ENCODE results near the gene NMD3. TPM values are rescaled to one million over a fixed set of nuclear protein-coding genes. Genes with fewer than 3 reads are reported as not detected.

NMD3 gene
- total RNA-seq, 1 donor from 2014 or later, result 72.2 TPM

GRCh38 chr3:161284989-161285388, 63.9 kb downstream of the NMD3 start:
- DNase-seq, result no peak

GRCh38 chr3:161289174-161289573, 68.1 kb downstream of the NMD3 start:
- no peak for DNase-seq

GRCh38 chr3:161291191-161291901, 70.2 kb downstream of the NMD3 start:
- no peak for DNase-seq

DNA sequence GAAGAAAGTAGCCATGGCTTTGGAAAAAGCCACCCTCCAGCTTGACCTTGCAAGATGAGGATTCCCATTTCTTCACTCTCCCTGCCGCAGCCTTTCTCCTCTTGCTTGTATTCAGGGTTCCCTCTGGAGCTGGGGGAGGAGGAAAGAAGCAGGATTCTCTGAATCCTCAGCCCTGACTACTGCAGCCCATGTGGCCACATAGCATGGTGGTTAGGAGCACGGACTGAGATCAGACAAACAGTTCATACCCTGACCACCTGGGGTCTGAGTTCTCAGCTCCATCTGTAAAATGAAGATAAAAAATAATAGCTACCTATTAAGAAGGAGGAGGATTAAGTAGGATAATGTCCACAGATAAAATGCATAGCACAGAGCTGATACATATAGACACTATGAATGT, 72.3 kb downstream of the NMD3 start:
- DNase-seq, result no peak

DNA sequence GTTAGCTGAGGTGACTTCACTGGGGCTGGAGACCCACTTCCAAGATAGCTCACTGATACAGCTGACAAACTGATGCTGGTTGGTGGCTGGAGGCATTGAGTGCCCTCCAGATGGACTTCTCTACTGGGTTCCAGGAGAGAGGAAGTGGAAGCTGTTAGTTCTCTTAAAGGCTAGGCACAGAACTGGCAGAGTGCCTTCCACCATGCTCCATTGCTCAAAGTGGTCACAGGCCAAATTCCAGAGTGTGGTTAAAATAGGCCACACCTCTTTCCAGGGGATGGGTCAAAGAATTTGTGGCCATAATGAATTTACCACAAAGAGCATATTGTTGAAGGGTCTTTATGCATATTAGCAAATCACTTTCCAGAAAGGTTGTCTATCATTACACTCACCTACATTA, 74.2 kb downstream of the NMD3 start:
- DNase-seq, result no peak

DNA sequence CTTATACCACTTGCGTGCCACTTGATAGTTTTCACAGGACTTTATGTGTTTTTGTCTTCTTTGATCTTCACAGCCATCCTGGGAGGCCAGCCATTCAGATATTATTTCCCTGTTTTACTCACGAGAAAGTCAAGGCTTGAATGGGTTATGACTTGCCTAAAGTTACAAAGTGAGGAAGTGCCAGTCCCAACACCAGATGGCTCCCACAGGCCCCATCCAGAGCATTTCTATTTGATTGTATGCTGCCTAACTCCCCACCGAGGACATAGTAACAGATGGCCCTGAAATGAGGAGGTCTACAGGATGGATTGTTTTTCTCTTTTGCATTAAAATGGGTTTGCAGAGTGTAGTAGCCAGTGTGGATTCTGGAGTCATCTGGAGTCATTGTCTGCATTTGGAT, 75.7 kb downstream of the NMD3 start:
- DNase-seq, result no peak

Small RNA genes lying within 50 kb of the gene (small RNA-seq; reads per million reads assigned to genes)
- gene AC108738.1, result not detected

Other genes starting within 250 kb of the NMD3 start
- gene B3GALNT1, start 116.0 kb upstream of the NMD3 start, total RNA-seq, result 133 TPM
- gene SPTSSB, start 150.2 kb downstream of the NMD3 start, total RNA-seq, result 3.6 TPM

Data from occipital lobe (tissue), 3 donors.